Uterus (tissue), 4 donors: ENCODE measurements around the gene SLC22A4. TPM values are rescaled to one million over a fixed set of nuclear protein-coding genes. Genes with fewer than 3 reads are reported as not detected.

Experiments used
- DNase-seq, 2 donors: peaks; one replicate each; pipeline ENCODE4 v3.0.0-alpha.2; 2019 to 2020
- H3K27ac ChIP-seq, 2 donors: fragments of 200-600 bp; sonication (generic); 1 replicate in 1 of 2; 2 replicates in 1 of 2; pipeline ENCODE4 v1.5.1; 2016 to 2018
- H3K27me3 ChIP-seq, 2 donors: fragments of 200-600 bp; sonication (generic); one replicate each; pipeline ENCODE4 v1.5.1; 2018 to 2019; ENCODE audit warnings: control low read depth in 1 of 2
- H3K36me3 ChIP-seq, 2 donors: fragments of 200-600 bp; sonication (generic); one replicate each; pipeline ENCODE4 v1.5.1; 2019; ENCODE audit warnings: control low read depth in 1 of 2
- H3K4me1 ChIP-seq, 2 donors: fragments of 200-600 bp; sonication (generic); one replicate each; pipeline ENCODE4 v1.5.1; 2018 to 2019; ENCODE audit warnings: control low read depth in 1 of 2
- H3K4me3 ChIP-seq, 2 donors: fragments of 200-600 bp; sonication (generic); 1 replicate in 1 of 2; 2 replicates in 1 of 2; pipeline ENCODE4 v1.5.1; 2018 to 2019; ENCODE audit warnings: mild to moderate bottlenecking in 1 of 2
- H3K9me3 ChIP-seq, 2 donors: fragments of 200-600 bp; sonication (generic); one replicate each; pipeline ENCODE4 v1.5.1; 2019; ENCODE audit warnings: control low read depth in 1 of 2
- POLR2A ChIP-seq, 2 donors: fragments of 450-650 bp; IDR thresholded peaks; one replicate each; pipeline ENCODE4 v1.6.1; 2016; ENCODE audit warnings: antibody characterized with exemption in 2 of 2, mild to moderate bottlenecking in 1 of 2, moderate library complexity in 1 of 2
- intact Hi-C: fragments of 100-400 bp; cut with DNase I; formaldehyde crosslinking; loops from one replicate; pipeline ENCODE4 v1.15.1; 2023; ENCODE audit warnings: low total_unique reads
- total RNA-seq, 4 donors: library from RNA; depleted of rRNA in 3 of 4; stranded (reverse); fragments of >200 nt in 3 of 4; gene quantifications; one replicate each; pipeline versions ENCODE4 v1.1.0 to v1.2.4, GENCODE V29; 2014 to 2023
- TF ChIP-seq, protein P1 (sequence below), 4 experiments: fragments of 200-600 bp in 2 of 4; fragments of 450-650 bp in 2 of 4; sonication (generic) in 2 of 4; IDR thresholded peaks; one replicate each; pipeline ENCODE4 v1.5.1; 2016 to 2019; ENCODE audit warnings: antibody characterized with exemption in 4 of 4, mild to moderate bottlenecking in 2 of 4, moderate library complexity in 1 of 4
- donor health status: DM: yes; HTN: yes; CAD: no.

SLC22A4 gene
- total RNA-seq, 4 donors from 2014 or later = 0.26 to 4.5 (median 2.3) TPM

- Histone ChIP-seq H3K36me3 (no peaks in the 10 kb centered on the region), H3K9me3 (no peaks in the 10 kb centered on the region), H3K4me1 (peaks cover 0 to 6% of the 10 kb centered on the region in 2 donors), H3K27me3 (no peaks in the 10 kb centered on the region), H3K4me3 (no peak overlapping the region), H3K27ac (no peak overlapping the region)
- DNase-seq = no peak
- intact Hi-C loops = no loop called here
- TF ChIP-seq, protein P1, sequence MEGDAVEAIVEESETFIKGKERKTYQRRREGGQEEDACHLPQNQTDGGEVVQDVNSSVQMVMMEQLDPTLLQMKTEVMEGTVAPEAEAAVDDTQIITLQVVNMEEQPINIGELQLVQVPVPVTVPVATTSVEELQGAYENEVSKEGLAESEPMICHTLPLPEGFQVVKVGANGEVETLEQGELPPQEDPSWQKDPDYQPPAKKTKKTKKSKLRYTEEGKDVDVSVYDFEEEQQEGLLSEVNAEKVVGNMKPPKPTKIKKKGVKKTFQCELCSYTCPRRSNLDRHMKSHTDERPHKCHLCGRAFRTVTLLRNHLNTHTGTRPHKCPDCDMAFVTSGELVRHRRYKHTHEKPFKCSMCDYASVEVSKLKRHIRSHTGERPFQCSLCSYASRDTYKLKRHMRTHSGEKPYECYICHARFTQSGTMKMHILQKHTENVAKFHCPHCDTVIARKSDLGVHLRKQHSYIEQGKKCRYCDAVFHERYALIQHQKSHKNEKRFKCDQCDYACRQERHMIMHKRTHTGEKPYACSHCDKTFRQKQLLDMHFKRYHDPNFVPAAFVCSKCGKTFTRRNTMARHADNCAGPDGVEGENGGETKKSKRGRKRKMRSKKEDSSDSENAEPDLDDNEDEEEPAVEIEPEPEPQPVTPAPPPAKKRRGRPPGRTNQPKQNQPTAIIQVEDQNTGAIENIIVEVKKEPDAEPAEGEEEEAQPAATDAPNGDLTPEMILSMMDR (IDR thresholded peaks at IDR 0.05) = no peak
- no peak for TF ChIP-seq POLR2A (IDR thresholded peaks at IDR 0.05)
These were observed 61.1 kb downstream of the SLC22A4 start for GRCh38 chr5:132355140-132355765.

DNA sequence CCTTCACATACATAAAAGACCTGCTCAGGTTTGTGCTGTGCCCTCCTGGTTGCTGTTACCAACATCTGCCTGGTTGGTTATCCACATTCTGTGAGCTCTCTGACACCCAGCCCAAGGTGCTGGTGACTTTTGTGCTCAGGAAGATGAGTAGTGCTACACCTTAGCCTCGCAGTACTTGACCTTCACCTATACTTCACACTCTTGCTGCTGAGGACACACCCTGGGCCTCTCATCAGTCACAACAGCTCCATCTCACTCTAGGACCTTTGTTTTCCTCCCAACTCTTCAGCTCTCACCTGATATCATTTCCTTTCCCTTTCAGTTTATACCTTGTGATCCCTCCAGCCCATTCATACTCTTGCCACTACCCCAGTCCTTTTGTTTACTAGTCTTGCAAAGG lies 64.6 kb downstream of the SLC22A4 start:
- no peaks in the 10 kb centered on the region for H3K9me3 ChIP-seq
- H3K4me1 ChIP-seq = no peaks in the 10 kb centered on the region
- TF ChIP-seq POLR2A (IDR thresholded peaks at IDR 0.05) = no peak
- TF ChIP-seq, protein P1 (IDR thresholded peaks at IDR 0.05) = no peak
- no peaks in the 10 kb centered on the region for H3K27me3 ChIP-seq
- H3K27ac ChIP-seq = no peak overlapping the region
- no peak for DNase-seq
- no peak overlapping the region for H3K4me3 ChIP-seq
- intact Hi-C loops = no loop called here
- no peaks in the 10 kb centered on the region for H3K36me3 ChIP-seq

DNA sequence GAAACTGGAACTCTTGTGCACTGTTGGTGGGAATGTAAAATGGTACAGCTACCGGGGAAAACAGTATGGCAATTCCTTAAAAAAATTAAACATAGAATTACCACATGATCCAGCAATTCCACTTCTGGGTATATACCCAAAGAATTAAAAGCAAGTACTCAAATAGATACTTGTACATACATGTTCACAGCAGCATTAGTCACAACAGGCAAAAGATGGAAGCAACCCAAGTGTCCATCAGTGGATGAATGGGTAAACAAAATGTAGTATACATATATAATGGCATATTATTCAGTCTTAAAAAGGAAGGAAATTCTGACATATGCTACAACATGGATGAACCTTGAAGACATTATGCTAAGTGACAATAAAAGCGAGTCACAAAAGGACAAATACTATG lies 67.9 kb downstream of the SLC22A4 start:
- Histone ChIP-seq H3K4me3 (no peak overlapping the region), H3K36me3 (no peaks in the 10 kb centered on the region), H3K9me3 (no peaks in the 10 kb centered on the region), H3K27ac (no peak overlapping the region), H3K4me1 (no peaks in the 10 kb centered on the region), H3K27me3 (no peaks in the 10 kb centered on the region)
- DNase-seq = no peak
- TF ChIP-seq, protein P1 (IDR thresholded peaks at IDR 0.05) = no peak
- TF ChIP-seq POLR2A (IDR thresholded peaks at IDR 0.05) = no peak
- intact Hi-C loops = no loop called here

- no peak overlapping the region for H3K27ac ChIP-seq
- no peaks in the 10 kb centered on the region for H3K36me3 ChIP-seq
- H3K27me3 ChIP-seq = no peaks in the 10 kb centered on the region
- H3K4me3 ChIP-seq = no peak overlapping the region
- peak in 1 of 2 donors; percentile 62 for DNase-seq
- no peak for TF ChIP-seq POLR2A (IDR thresholded peaks at IDR 0.05)
- TF ChIP-seq, protein P1 (IDR thresholded peaks at IDR 0.05) = no peak
- intact Hi-C loops = no loop called here
- H3K4me1 ChIP-seq = no peaks in the 10 kb centered on the region
- no peaks in the 10 kb centered on the region for H3K9me3 ChIP-seq
These were observed 69.4 kb downstream of the SLC22A4 start for GRCh38 chr5:132363431-132364112.

DNA sequence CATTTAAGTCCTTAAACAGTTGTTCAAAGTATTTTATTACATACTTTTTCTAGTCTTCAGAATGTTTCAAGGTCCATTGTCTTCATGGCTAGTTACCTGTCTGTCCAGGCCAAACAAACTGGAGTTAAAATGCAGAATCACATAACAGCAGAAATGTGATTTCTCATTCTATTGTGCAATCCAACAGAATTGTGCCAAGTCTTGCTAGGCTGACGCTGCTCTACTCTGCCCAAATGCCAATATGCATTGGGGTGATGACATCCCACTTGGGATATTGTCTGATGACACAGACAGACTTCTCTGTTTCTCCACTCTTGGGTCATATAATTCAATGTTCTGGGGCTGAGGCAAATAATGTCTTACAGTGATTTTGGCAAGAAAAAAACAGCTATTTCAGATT lies 70.1 kb downstream of the SLC22A4 start:
- intact Hi-C loops = no loop called here
- Histone ChIP-seq H3K27ac (no peak overlapping the region), H3K9me3 (no peaks in the 10 kb centered on the region), H3K36me3 (no peaks in the 10 kb centered on the region), H3K4me3 (no peak overlapping the region), H3K27me3 (no peaks in the 10 kb centered on the region), H3K4me1 (peaks cover 0 to 4% of the 10 kb centered on the region in 2 donors)
- no peak for TF ChIP-seq POLR2A (IDR thresholded peaks at IDR 0.05)
- TF ChIP-seq, protein P1 (IDR thresholded peaks at IDR 0.05) = no peak
- no peak for DNase-seq
